PC-9 (cell line): ENCODE measurements around the gene SNTG2.

ENCODE experiments used
- EZH2 ChIP-seq: fragments of 200-600 bp; sonication (generic); IDR thresholded peaks from 2 replicates; pipeline ENCODE4 v1.8.0; 2017; ENCODE audit warnings: antibody characterized with exemption, low read depth
- TF ChIP-seq, protein P1 (sequence below): fragments of 200-600 bp; sonication (generic); conservative IDR thresholded peaks from 2 replicates; pipeline ENCODE4 v1.6.1; 2017; ENCODE audit warnings: mixed run types, antibody characterized with exemption, mild to moderate bottlenecking, moderate library complexity

DNA sequence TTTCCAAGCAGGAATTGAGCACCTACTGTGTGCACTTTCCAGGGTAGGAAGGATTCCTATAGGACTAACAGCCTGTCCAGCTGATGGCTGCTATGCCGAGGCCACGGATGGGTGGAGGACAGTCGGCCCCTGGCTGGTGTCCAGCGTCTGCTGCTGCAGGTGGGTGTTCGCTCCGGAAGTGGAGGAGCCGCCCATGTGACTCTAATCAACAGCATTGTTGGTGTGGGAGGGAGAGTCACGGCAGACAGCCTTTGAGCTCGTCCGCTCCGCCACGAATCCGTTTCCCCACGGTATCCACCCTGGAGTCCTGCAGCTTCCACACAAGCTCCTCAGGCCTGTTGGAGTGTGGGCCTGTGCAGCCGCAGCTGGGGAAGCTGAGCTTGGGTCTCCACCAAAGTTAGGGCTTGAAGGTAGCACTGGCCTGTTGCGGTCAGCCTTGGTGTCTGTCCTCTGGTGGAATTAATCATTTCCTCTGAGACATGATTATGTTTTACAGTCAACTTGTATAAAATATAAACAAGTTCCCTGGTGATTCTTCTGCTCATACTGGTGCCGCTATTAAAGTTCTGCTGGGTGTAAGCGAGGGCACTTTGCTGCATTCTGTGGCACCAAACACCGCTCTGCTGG, 276.7 kb downstream of the SNTG2 start:
- TF ChIP-seq, protein P1, sequence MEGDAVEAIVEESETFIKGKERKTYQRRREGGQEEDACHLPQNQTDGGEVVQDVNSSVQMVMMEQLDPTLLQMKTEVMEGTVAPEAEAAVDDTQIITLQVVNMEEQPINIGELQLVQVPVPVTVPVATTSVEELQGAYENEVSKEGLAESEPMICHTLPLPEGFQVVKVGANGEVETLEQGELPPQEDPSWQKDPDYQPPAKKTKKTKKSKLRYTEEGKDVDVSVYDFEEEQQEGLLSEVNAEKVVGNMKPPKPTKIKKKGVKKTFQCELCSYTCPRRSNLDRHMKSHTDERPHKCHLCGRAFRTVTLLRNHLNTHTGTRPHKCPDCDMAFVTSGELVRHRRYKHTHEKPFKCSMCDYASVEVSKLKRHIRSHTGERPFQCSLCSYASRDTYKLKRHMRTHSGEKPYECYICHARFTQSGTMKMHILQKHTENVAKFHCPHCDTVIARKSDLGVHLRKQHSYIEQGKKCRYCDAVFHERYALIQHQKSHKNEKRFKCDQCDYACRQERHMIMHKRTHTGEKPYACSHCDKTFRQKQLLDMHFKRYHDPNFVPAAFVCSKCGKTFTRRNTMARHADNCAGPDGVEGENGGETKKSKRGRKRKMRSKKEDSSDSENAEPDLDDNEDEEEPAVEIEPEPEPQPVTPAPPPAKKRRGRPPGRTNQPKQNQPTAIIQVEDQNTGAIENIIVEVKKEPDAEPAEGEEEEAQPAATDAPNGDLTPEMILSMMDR: no peak
- TF ChIP-seq EZH2: no peak
